GM12873 (cell line): ENCODE results near the gene FIGN.

Experiments
- TF ChIP-seq, protein P1 (sequence below): IDR thresholded peaks from 2 replicates; pipeline ENCODE4 v1.5.1; 2012; ENCODE audit warnings: low read depth, mild to moderate bottlenecking, moderate library complexity, low read length, control low read depth; ENCODE audit not compliant: insufficient read depth; ENCODE audit errors: missing control alignments

FIGN gene

DNA sequence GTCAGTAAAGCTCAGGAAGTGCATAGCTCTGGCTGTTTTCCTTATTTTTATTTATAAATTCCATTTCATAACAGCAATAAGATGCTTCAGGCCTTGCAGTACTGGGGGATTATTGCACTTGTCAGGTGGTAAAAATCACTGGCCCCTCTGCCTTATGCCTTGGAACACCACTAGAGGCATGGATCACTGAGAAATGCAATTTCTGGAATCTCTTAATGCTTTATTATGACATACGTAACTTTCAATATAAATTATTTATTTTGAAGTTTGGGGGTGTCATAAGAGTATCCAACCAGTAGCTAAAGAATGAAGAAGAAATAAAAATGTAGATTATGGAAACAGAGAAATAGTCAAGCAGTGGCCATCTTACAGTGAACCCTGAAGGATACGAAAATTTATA is 183.1 kb downstream of the FIGN start:
- TF ChIP-seq, protein P1, sequence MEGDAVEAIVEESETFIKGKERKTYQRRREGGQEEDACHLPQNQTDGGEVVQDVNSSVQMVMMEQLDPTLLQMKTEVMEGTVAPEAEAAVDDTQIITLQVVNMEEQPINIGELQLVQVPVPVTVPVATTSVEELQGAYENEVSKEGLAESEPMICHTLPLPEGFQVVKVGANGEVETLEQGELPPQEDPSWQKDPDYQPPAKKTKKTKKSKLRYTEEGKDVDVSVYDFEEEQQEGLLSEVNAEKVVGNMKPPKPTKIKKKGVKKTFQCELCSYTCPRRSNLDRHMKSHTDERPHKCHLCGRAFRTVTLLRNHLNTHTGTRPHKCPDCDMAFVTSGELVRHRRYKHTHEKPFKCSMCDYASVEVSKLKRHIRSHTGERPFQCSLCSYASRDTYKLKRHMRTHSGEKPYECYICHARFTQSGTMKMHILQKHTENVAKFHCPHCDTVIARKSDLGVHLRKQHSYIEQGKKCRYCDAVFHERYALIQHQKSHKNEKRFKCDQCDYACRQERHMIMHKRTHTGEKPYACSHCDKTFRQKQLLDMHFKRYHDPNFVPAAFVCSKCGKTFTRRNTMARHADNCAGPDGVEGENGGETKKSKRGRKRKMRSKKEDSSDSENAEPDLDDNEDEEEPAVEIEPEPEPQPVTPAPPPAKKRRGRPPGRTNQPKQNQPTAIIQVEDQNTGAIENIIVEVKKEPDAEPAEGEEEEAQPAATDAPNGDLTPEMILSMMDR = no peak

DNA sequence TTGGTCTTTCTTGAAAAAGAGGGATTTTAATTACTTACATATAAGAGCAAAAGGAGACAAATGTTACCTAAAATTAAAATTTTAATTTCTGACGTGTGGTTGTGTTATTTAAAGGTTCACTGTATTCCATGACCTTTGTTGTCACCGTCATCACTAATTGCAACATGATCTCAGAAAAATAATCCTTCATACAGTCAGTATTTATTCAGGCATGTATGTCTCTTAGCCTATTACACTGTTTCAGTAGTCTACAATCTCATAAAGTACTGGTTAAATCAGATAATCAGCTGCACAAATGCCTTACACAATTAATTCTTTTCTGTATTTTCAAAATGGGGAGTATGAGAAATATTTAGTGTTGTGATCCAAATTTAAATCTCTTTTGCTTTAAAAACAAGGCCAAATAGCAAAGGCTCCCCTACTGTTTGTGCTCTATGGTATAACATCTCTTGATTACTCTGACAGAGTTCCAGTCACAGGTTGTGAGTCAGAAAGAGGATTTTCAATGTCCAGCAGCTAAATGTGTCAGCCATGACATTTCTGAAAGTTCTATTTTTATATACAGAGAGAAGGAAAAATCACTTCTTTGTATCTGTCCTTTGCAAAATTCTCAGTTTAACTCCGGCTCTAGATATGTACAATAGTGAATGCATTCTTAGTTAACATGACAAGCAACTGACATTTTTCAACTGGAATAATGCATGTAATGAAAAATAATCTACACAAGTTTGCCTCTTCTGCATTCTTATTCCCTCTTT is 184.0 kb downstream of the FIGN start:
- TF ChIP-seq, protein P1 = no peak

DNA sequence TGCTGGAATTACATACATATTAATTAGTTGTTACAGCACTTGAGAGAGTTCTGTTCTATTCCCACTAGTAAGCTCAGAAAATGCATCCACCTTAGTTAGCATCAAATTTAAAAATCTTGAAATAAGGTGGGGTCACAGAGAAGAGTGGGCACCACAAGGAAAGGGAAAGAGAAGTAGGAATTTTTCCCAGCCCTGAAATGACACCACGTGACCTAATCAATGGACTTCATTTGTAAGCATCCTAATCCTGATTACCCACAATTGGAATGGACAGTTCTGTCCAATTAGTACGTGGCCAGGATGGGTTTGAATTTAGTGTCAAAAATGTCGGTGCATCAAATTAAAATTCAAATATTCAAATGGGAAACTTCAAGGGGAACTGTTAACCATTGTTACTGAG is 186.8 kb downstream of the FIGN start:
- TF ChIP-seq, protein P1 = no peak
